Activated CD8-positive, alpha-beta T cell treated with anti-CD3 and anti-CD28 coated beads for 36 hours (primary cell): ENCODE measurements around the gene ERF. TPM values are rescaled to one million over a fixed set of nuclear protein-coding genes. Genes with fewer than 3 reads are reported as not detected.
A peak's percentile ranks its signal among the peaks of the same experiment; 100 is the strongest.

Experiments
- ATAC-seq: fragments of 200-7000 bp; cut with Tn5 transposase; one replicate; pipeline ENCODE4 v1.10.0; 2021; ENCODE audit warnings: mild to moderate bottlenecking, moderate library complexity
- CTCF ChIA-PET: fragments of 350-600 bp; sonication (Branson Sonifier 250); formaldehyde crosslinking; loops from one replicate; lab custom pipeline; 2021; ENCODE audit warnings: antibody characterized with exemption; lab: Charles Lee
- POLR2A ChIA-PET: fragments of 350-600 bp; sonication (Branson Sonifier 250); formaldehyde crosslinking; loops from one replicate; lab custom pipeline; 2021; ENCODE audit warnings: antibody characterized with exemption; lab: Charles Lee
- DNase-seq: peaks from one replicate; pipeline ENCODE4 v3.0.0-alpha.2; 2020
- H3K27ac Mint-ChIP-seq: one replicate; pipeline ENCODE4 v1.8.0; 2021; ENCODE audit warnings: mild to moderate bottlenecking, mixed read lengths
- H3K27me3 Mint-ChIP-seq: one replicate; pipeline ENCODE4 v1.8.0; 2021; ENCODE audit warnings: mixed read lengths
- H3K36me3 Mint-ChIP-seq: one replicate; pipeline ENCODE4 v1.8.0; 2021; ENCODE audit warnings: low read depth, mixed read lengths
- H3K4me1 Mint-ChIP-seq: one replicate; pipeline ENCODE4 v1.8.0; 2021; ENCODE audit warnings: low read depth, mixed read lengths
- H3K4me3 Mint-ChIP-seq: one replicate; pipeline ENCODE4 v1.8.0; 2021; ENCODE audit warnings: mild to moderate bottlenecking, moderate library complexity, mixed read lengths
- H3K9me3 Mint-ChIP-seq: one replicate; pipeline ENCODE4 v1.8.0; 2021; ENCODE audit warnings: mixed read lengths
- intact Hi-C: fragments of 100-400 bp; cut with micrococcal nuclease; formaldehyde crosslinking; loops from one replicate; pipeline ENCODE4 v1.10.0; 2022
- total RNA-seq, 2 experiments: library from RNA; stranded (reverse); gene quantifications; one replicate each; pipeline ENCODE4 v1.2.3, GENCODE V29; 2021
- TF ChIP-seq, protein P1 (sequence below): fragments of 200-600 bp; IDR thresholded peaks from one replicate; pipeline ENCODE4 v1.8.0; 2022; ENCODE audit warnings: antibody characterized with exemption, mild to moderate bottlenecking

Gene ERF
- total RNA-seq, 2 experiments from 2014 or later, result 60.0 to 69.2 TPM

DNA sequence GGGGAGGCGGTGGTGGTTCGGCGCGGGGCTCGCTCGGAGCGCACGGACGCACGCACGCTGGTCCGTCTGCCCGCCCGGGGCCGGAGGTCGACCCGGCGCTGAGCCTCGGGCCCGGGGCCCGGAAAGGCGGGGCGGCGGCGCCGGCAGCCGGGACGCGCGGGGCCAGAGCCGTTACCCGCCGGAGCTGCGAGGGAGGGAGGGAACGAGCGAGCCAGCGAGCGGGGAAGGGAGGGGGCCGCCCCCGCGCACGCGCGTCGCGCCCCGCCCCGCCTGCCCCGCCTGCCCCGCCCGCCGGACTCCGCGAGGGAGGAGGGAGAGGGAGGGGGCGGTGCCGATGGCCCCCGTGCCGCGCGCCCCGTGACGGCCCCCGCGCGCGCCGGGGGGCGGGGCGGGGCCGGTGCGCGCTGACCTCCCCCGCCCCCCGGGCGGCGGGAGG, 29.2 kb upstream of the ERF start:
- H3K27ac Mint-ChIP-seq, result no peak overlapping the region
- peaks cover 9% of the 10 kb centered on the region for H3K36me3 Mint-ChIP-seq
- ATAC-seq (peak; percentile 31), DNase-seq (peak; percentile 76)
- H3K9me3 Mint-ChIP-seq, result no peaks in the 10 kb centered on the region
- POLR2A ChIA-PET, result interaction anchor here (1.1 kb wide), 1 partner anchor 13 kb away, joined by 3 read pairs; no protein-coding TSS in a partner anchor
- intact Hi-C loops, result loop anchor here (5.0 to 10.0 kb wide), 2 partner anchors 42 to 149 kb away; partner anchors contain the start of genes GSK3A and POU2F2
- no peaks in the 10 kb centered on the region for H3K27me3 Mint-ChIP-seq
- H3K4me3 Mint-ChIP-seq, result no peak overlapping the region
- peaks cover 25% of the 10 kb centered on the region for H3K4me1 Mint-ChIP-seq
- CTCF ChIA-PET, result interaction anchor here (1.2 to 1.8 kb wide), 2 partner anchors 14 to 161 kb away, joined by 3 to 7 read pairs; no protein-coding TSS in a partner anchor
- TF ChIP-seq, protein P1, sequence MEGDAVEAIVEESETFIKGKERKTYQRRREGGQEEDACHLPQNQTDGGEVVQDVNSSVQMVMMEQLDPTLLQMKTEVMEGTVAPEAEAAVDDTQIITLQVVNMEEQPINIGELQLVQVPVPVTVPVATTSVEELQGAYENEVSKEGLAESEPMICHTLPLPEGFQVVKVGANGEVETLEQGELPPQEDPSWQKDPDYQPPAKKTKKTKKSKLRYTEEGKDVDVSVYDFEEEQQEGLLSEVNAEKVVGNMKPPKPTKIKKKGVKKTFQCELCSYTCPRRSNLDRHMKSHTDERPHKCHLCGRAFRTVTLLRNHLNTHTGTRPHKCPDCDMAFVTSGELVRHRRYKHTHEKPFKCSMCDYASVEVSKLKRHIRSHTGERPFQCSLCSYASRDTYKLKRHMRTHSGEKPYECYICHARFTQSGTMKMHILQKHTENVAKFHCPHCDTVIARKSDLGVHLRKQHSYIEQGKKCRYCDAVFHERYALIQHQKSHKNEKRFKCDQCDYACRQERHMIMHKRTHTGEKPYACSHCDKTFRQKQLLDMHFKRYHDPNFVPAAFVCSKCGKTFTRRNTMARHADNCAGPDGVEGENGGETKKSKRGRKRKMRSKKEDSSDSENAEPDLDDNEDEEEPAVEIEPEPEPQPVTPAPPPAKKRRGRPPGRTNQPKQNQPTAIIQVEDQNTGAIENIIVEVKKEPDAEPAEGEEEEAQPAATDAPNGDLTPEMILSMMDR, result no peak

DNA sequence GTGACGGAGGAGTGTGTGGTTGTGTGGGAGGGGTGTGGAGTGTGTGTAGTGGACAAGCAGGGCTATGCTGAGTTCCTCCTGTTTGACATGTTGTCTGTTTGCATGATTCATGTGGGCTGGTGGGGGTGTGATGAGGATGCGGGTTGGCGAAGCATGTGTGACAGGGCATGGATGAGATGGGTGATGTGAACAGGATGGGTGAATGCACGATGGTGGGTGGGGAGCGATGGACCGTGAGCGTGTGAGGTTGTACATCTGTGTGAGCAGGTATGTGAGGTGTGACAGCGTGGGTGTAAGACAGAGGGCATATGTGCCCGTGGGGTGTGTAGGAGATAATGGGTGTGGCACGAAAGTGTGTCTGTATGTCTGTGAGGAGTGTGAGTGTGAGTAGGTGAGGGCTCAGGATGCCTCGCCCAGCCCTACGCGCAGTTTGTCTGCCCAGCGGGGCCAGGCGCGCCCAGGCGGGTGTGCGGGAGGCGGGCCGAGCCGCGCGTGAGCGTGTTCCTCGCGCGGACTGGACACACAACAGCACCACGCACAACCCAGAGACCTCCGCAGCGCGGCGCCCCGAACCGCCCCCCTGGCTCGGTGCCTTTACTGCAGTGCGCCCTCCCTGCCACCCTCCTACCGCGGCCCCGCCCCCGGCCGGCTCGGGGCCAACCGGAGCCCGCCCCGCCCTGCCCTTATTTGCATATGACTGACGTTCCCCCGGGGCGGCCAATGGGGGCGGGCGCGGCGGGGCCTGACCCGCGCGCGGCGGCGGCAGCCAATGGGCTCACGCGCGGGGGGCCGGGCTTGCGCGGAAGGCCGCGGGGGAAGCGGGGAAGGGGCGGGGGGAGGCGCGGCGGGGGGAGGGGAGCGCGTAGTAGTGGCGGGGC, 28.5 kb upstream of the ERF start:
- Mint-ChIP-seq H3K36me3 (peaks cover 10% of the 10 kb centered on the region), H3K27me3 (no peaks in the 10 kb centered on the region), H3K9me3 (no peaks in the 10 kb centered on the region), H3K4me1 (peaks cover 31% of the 10 kb centered on the region), H3K4me3 (no peak overlapping the region), H3K27ac (no peak overlapping the region)
- POLR2A ChIA-PET, result interaction anchor here (0.7 to 7.5 kb wide), 5 partner anchors 12 to 48 kb away, joined by 3 to 119 read pairs (median 3); partner anchors contain the start of genes CIC and GSK3A
- peak; percentile 97 for DNase-seq
- intact Hi-C loops, result loop anchor here (5.0 to 10.0 kb wide), 2 partner anchors 41 to 149 kb away; partner anchors contain the start of genes GSK3A and POU2F2
- CTCF ChIA-PET, result interaction anchor here (6.7 kb wide), 1 partner anchor 39 kb away, joined by 107 read pairs; the partner anchor contains the start of gene GSK3A
- TF ChIP-seq, protein P1, result no peak
- ATAC-seq, result peak; percentile 69

DNA sequence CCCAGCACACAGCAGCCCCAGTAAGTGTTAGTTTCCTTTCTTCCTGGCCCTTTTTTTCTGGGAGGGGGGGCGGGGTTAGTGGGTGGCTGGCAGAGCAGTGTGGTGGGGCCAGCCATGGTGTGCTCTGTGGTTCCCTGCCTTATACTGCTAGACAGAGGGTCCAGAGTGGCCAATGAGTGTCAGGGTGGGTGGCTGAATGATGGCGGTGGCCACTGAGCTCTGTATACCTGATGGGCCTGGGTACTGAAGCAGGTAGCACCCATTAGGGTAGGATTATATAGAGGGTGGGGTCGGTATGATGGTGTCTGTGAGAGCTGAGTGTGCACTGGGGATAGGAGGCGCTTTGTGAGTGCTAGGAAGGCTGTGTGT, 27.9 kb upstream of the ERF start:
- H3K4me1 Mint-ChIP-seq, result peaks cover 35% of the 10 kb centered on the region
- DNase-seq (no peak), ATAC-seq (no peak)
- no peak overlapping the region for H3K4me3 Mint-ChIP-seq
- TF ChIP-seq, protein P1, result no peak
- intact Hi-C loops, result loop anchor here (5.0 to 10.0 kb wide), 2 partner anchors 41 to 148 kb away; partner anchors contain the start of genes GSK3A and POU2F2
- CTCF ChIA-PET, result interaction anchor here (6.7 kb wide), 1 partner anchor 38 kb away, joined by 107 read pairs; the partner anchor contains the start of gene GSK3A
- no peaks in the 10 kb centered on the region for H3K27me3 Mint-ChIP-seq
- H3K27ac Mint-ChIP-seq, result no peak overlapping the region
- POLR2A ChIA-PET, result interaction anchor here (0.7 to 7.5 kb wide), 4 partner anchors 12 to 49 kb away, joined by 3 to 119 read pairs (median 17); partner anchors contain the start of genes CIC and GSK3A
- no peaks in the 10 kb centered on the region for H3K9me3 Mint-ChIP-seq
- H3K36me3 Mint-ChIP-seq, result peaks cover 8% of the 10 kb centered on the region

DNA sequence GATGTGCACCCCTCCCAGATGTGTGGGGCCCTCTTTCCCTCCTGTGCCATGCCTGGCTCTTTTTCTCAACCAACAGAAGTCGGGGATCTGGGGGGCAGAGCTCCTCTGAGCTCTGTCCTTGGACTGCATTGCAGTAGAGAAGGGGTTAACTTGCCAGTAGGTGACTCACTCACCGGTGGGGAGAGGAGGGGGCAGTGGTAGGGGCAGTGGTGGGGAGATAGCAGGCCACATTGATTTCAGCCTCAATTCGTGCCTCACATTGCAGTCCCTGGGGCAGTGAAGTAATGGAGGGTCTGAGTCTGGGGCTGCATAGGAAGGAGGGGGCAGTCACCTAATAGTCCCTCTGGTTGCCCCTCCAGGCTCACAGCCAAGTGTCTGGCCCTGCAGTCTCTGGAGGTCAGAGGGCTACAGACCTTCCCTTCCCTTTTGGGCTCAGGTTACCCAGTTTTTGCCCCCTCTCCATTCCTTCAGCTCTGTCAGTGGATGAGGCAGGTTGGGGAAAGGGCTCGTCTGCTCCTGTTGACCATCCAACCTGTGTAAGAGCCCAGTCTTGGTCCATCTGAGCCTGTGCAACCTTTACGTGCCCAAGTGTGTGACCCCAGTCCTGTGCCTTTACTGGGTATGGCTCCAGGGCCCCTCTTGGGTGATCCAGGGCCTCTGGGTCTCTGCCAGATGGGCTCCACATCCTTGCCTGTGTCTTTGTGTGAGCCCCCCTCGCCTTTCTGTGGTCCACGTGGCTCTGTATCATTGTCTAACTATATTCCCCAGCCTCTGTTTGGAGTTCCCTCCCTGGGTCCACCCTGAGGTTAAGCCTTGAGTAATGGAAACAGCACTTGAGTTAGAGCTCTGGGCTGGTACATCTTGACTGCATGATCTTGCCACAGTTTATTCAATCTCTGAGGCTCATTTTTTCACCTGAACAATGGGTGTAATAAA, 27.2 kb upstream of the ERF start:
- intact Hi-C loops, result loop anchor here (5.0 to 10.0 kb wide), 2 partner anchors 40 to 147 kb away; partner anchors contain the start of genes GSK3A and POU2F2
- no peak overlapping the region for H3K4me3 Mint-ChIP-seq
- H3K36me3 Mint-ChIP-seq, result peaks cover 7% of the 10 kb centered on the region
- H3K9me3 Mint-ChIP-seq, result no peaks in the 10 kb centered on the region
- TF ChIP-seq, protein P1, result no peak
- ATAC-seq (no peak), DNase-seq (peak; percentile 45)
- H3K27ac Mint-ChIP-seq, result no peak overlapping the region
- POLR2A ChIA-PET, result interaction anchor here (0.7 to 7.5 kb wide), 8 partner anchors 11 to 67 kb away, joined by 3 to 119 read pairs (median 4); partner anchors contain the start of genes CIC, GSK3A, PAFAH1B3 and PRR19
- CTCF ChIA-PET, result interaction anchor here (6.7 kb wide), 1 partner anchor 37 kb away, joined by 107 read pairs; the partner anchor contains the start of gene GSK3A
- no peaks in the 10 kb centered on the region for H3K27me3 Mint-ChIP-seq
- peaks cover 35% of the 10 kb centered on the region for H3K4me1 Mint-ChIP-seq
